Left colon (tissue), 2 donors: ENCODE data around the gene UMAD1. TPM values are rescaled to one million over a fixed set of nuclear protein-coding genes. Genes with fewer than 3 reads are reported as not detected.

Experiments
- ATAC-seq: fragments of 200-7000 bp; cut with Tn5 transposase; one replicate; pipeline ENCODE4 v1.9.1; 2020; ENCODE audit warnings: mild to moderate bottlenecking, moderate library complexity
- DNase-seq, 2 donors: peaks; one replicate each; pipeline ENCODE4 v3.0.0-alpha.2; 2020
- intact Hi-C, 2 donors: fragments of 100-400 bp; cut with DNase I in 1 of 2; cut with micrococcal nuclease in 1 of 2; formaldehyde crosslinking; loops; one replicate each; pipeline versions ENCODE4 v1.11.2 to v1.14.0; 2022; cut with DNase I, micrococcal nuclease
- long read RNA-seq: library from polyadenylated mRNA; unstranded; transcript quantifications from one replicate; pipeline ENCODE4 v2.0.0, GENCODE V29; 2021
- total RNA-seq, 2 donors: library from RNA; stranded (reverse); fragmentation: NEBNext Ultra II Directional; extraction: Animal tissue kit (Norgen Biotek cat#: 25700); gene quantifications; one replicate each; pipeline ENCODE4 v1.2.1, GENCODE V29; 2021
- donor health status: DM: no; HTN: no; CAD: no.
- donor health status: DM: yes; HTN: yes; CAD: no.

Gene UMAD1
- total RNA-seq, result 10 to 100 TPM; 16.1 to 24.7 TPM
- long read RNA-seq, partial matches to known transcripts, result 1 of 27 reads
- long read RNA-seq, other reads (novel, unspliced or antisense), result 22 of 27 reads

- ATAC-seq, result peak; percentile 91
- intact Hi-C loops, result no loop called here
- peak; percentile 98 to 100 for DNase-seq
Measured at GRCh38 chr7:7640221-7641128, at the start of gene UMAD1. Gene UMAD1, plus strand, starts transcription at chr7:7640752. Its CDS starts 32,620 bp downstream, at chr7:7673372.

- ATAC-seq (peak; percentile 53), DNase-seq (no peak)
- intact Hi-C loops, result loop anchor here in 1 of 2 donors (10.0 kb wide), 1 partner anchor 619 kb away; no protein-coding TSS in a partner anchor
Measured at GRCh38 chr7:7595451-7595850, 45.1 kb upstream of the UMAD1 start.

- DNase-seq, result no peak
- intact Hi-C loops, result loop anchor here in 1 of 2 donors (10.0 kb wide), 1 partner anchor 619 kb away; no protein-coding TSS in a partner anchor
- ATAC-seq, result no peak
Measured at GRCh38 chr7:7596176-7596575, 44.4 kb upstream of the UMAD1 start.

- ATAC-seq (no peak), DNase-seq (no peak)
- intact Hi-C loops, result no loop called here
Measured at GRCh38 chr7:7607010-7607409, 33.5 kb upstream of the UMAD1 start.

- no peak for ATAC-seq
- intact Hi-C loops, result no loop called here
- DNase-seq, result no peak
Measured at GRCh38 chr7:7609330-7609729, 31.2 kb upstream of the UMAD1 start.

GRCh38 chr7:7612519-7612918 lies 28.0 kb upstream of the UMAD1 start:
- ATAC-seq, result no peak
- intact Hi-C loops, result no loop called here
- DNase-seq, result no peak

GRCh38 chr7:7613210-7613609 lies 27.3 kb upstream of the UMAD1 start:
- intact Hi-C loops, result no loop called here
- ATAC-seq (no peak), DNase-seq (no peak)

GRCh38 chr7:7614018-7614741 lies 26.4 kb upstream of the UMAD1 start:
- DNase-seq (no peak), ATAC-seq (no peak)
- intact Hi-C loops, result no loop called here

GRCh38 chr7:7617550-7617949 lies 23.0 kb upstream of the UMAD1 start:
- ATAC-seq (no peak), DNase-seq (no peak)
- intact Hi-C loops, result no loop called here

GRCh38 chr7:7618410-7618809 lies 22.1 kb upstream of the UMAD1 start:
- intact Hi-C loops, result no loop called here
- no peak for ATAC-seq
- no peak for DNase-seq

- intact Hi-C loops, result no loop called here
- ATAC-seq, result no peak
Measured at GRCh38 chr7:7620236-7620635, 20.3 kb upstream of the UMAD1 start.

GRCh38 chr7:7620644-7621210 lies 19.8 kb upstream of the UMAD1 start:
- DNase-seq (no peak), ATAC-seq (no peak)
- intact Hi-C loops, result no loop called here

More at GRCh38 chr7:7620236-7620635, 20.3 kb upstream of the UMAD1 start:
- DNase-seq, result no peak

- intact Hi-C loops, result no loop called here
- DNase-seq (no peak), ATAC-seq (no peak)
Measured at GRCh38 chr7:7628476-7628875, 12.1 kb upstream of the UMAD1 start.

- ATAC-seq, result no peak
- DNase-seq, result no peak
- intact Hi-C loops, result no loop called here
Measured at GRCh38 chr7:7630626-7631329, 9.8 kb upstream of the UMAD1 start.

GRCh38 chr7:7639421-7639820 lies 1.1 kb upstream of the UMAD1 start:
- DNase-seq, result no peak
- ATAC-seq, result no peak
- intact Hi-C loops, result no loop called here

GRCh38 chr7:7639847-7640220 lies 718 bp upstream of the UMAD1 start:
- ATAC-seq, result peak; percentile 25
- DNase-seq, result no peak
- intact Hi-C loops, result no loop called here

- peak; percentile 1 for ATAC-seq
- DNase-seq, result peak in 1 of 2 donors; percentile 18
- intact Hi-C loops, result no loop called here
Measured at GRCh38 chr7:7641129-7641663, 644 bp downstream of the UMAD1 start.

- intact Hi-C loops, result no loop called here
- ATAC-seq (peak; percentile 53), DNase-seq (peak; percentile 41 to 68)
Measured at GRCh38 chr7:7642081-7642480, 1.5 kb downstream of the UMAD1 start.
